Neuronal stem cell (in vitro differentiated cells): ENCODE data around the gene MTG1.
A peak's percentile ranks its signal among the peaks of the same experiment; 100 is the strongest.

Source experiments
- DNase-seq: peaks from one replicate; pipeline ENCODE4 v3.0.0-alpha.2; 2013; ENCODE audit warnings: low spot score
- H2AFZ ChIP-seq: one replicate; pipeline ENCODE4 v1.6.1; 2013; ENCODE audit warnings: mild to moderate bottlenecking, low read length, inconsistent platforms
- H2AK5ac ChIP-seq: 2 replicates; pipeline ENCODE4 v1.6.1; 2013; ENCODE audit warnings: low read depth, mild to moderate bottlenecking, inconsistent platforms, low read length, moderate library complexity, mixed read lengths
- H2BK120ac ChIP-seq: 2 replicates; pipeline ENCODE4 v1.6.1; 2013; ENCODE audit warnings: low read depth, mild to moderate bottlenecking, inconsistent platforms, low read length, moderate library complexity, mixed read lengths
- H2BK12ac ChIP-seq: one replicate; pipeline ENCODE4 v1.6.1; 2013; ENCODE audit warnings: low read length, inconsistent platforms
- H2BK15ac ChIP-seq: 2 replicates; pipeline ENCODE4 v1.6.1; 2013; ENCODE audit warnings: mild to moderate bottlenecking, low read length, inconsistent platforms, mixed read lengths
- H2BK5ac ChIP-seq: one replicate; pipeline ENCODE4 v1.6.1; 2013; ENCODE audit warnings: inconsistent platforms, mild to moderate bottlenecking, low read length, moderate library complexity
- H3K14ac ChIP-seq: one replicate; pipeline ENCODE4 v1.6.1; 2013; ENCODE audit warnings: low read length, inconsistent platforms
- H3K18ac ChIP-seq: 2 replicates; pipeline ENCODE4 v1.6.1; 2013; ENCODE audit warnings: low read length, inconsistent platforms
- H3K23ac ChIP-seq: 2 replicates; pipeline ENCODE4 v1.6.1; 2013; ENCODE audit warnings: low read depth, mild to moderate bottlenecking, mixed read lengths, low read length, inconsistent platforms; ENCODE audit not compliant: poor library complexity
- H3K27ac ChIP-seq: replicated peaks from 3 replicates; pipeline ENCODE4 v1.5.1; 2013; ENCODE audit warnings: low read length, inconsistent platforms
- H3K27me3 ChIP-seq, 3 experiments: 2 replicates each; pipeline ENCODE4 v1.6.1; 2013; ENCODE audit warnings: low read length in 3 of 3, mild to moderate bottlenecking in 2 of 3, inconsistent platforms in 1 of 3, low read depth in 1 of 3, mixed read lengths in 1 of 3, moderate library complexity in 1 of 3; ENCODE audit not compliant: control insufficient read depth in 3 of 3, insufficient read depth in 3 of 3
- H3K36me3 ChIP-seq, 2 donors: replicated peaks in 1 of 2; 2 replicates each; pipeline ENCODE4 v1.6.1; 2013; ENCODE audit warnings: low read length in 2 of 2; ENCODE audit not compliant: control insufficient read depth in 2 of 2, insufficient read depth in 2 of 2
- H3K4ac ChIP-seq: 2 replicates; pipeline ENCODE4 v1.6.1; 2013; ENCODE audit warnings: inconsistent platforms, mild to moderate bottlenecking, low read length, moderate library complexity
- H3K4me1 ChIP-seq, 2 donors: 1 replicate in 1 of 2; 2 replicates in 1 of 2; pipeline ENCODE4 v1.6.1; 2013; ENCODE audit warnings: low read length in 2 of 2, low read depth in 1 of 2; ENCODE audit not compliant: control insufficient read depth in 2 of 2, insufficient read depth in 1 of 2
- H3K4me2 ChIP-seq: one replicate; pipeline ENCODE4 v1.6.1; 2013; ENCODE audit warnings: mild to moderate bottlenecking, low read length, inconsistent platforms; ENCODE audit not compliant: insufficient read depth, poor library complexity, severe bottlenecking
- H3K4me3 ChIP-seq, 2 donors: 2 replicates each; pipeline ENCODE4 v1.5.1; 2013; ENCODE audit warnings: low read length in 2 of 2, mild to moderate bottlenecking in 2 of 2, inconsistent platforms in 1 of 2, moderate library complexity in 1 of 2
- H3K79me1 ChIP-seq: one replicate; pipeline ENCODE4 v1.6.1; 2013; ENCODE audit warnings: low read depth, mild to moderate bottlenecking, inconsistent platforms, low read length, moderate library complexity
- H3K9ac ChIP-seq: one replicate; pipeline ENCODE4 v1.6.1; 2013; ENCODE audit warnings: mild to moderate bottlenecking, low read depth, low read length, inconsistent platforms; ENCODE audit not compliant: poor library complexity
- H3K9me3 ChIP-seq, 2 donors: replicated peaks in 1 of 2; 2 replicates each; pipeline versions ENCODE3 to v1.6.1; 2013; ENCODE audit warnings: low read length in 2 of 2, mild to moderate bottlenecking in 2 of 2, inconsistent platforms in 1 of 2, low read depth in 1 of 2, mixed read lengths in 1 of 2, moderate library complexity in 1 of 2; ENCODE audit not compliant: control insufficient read depth in 2 of 2, insufficient read depth in 1 of 2
- H4K8ac ChIP-seq: one replicate; pipeline ENCODE4 v1.6.1; 2013; ENCODE audit warnings: low read depth, mild to moderate bottlenecking, inconsistent platforms, low read length, moderate library complexity
- H4K91ac ChIP-seq: one replicate; pipeline ENCODE4 v1.6.1; 2013; ENCODE audit warnings: low read length, low read depth, mild to moderate bottlenecking, inconsistent platforms; ENCODE audit not compliant: poor library complexity
- WGBS, 2 donors: extraction: QIAGEN DNeasy Blood & Tissue Kit; methylation state at CpG; one replicate each; pipeline ENCODE4 v1.1.7; 2013; ENCODE audit warnings: missing lambda C conversion rate in 2 of 2, mixed read lengths in 1 of 2; ENCODE audit not compliant: insufficient read length in 2 of 2, insufficient replicate concordance in 1 of 2; ENCODE audit errors: extremely low coverage in 2 of 2; 5-methylcytosine and 5-hydroxymethylcytosine counted together

MTG1 gene

DNA sequence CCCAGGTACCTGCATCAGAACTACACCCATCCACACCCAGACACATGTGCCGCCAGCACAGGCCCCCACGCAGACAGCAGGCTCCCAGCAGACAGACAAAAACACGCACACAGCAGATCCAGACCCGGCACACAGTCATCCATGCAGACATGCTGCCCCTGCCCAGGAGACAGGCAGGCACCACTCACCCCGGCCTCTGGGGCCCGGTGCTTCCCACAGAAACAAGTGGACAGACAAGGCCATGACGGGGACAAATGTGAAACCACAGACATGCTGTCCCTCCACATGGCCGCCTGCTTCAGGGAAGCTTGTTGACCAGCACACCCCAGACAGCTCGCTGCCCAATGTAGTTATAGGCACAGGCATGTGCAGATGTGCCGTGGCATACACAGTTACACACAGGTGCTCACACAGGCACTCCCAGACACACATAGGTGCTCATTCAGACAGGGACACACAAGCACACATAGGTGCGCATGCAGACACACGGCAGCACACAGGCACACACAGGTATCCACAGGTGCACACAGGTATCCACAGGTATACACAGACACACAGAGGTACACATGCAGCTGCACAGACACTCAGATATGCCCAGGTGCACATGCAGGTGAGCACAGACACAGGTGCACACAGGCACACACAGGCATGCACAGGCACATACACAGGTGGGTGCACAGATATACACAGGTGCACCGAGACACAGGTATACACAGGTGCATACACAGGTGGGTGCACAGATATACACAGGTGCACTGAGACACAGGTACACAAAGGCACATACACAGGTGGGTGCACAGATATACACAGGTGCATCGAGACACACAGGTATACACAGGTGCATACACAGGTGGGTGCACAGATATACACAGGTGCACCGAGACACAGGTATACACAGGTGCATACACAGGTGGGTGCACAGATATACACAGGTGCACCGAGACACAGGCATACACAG, 49.3 kb downstream of the MTG1 start:
- Histone ChIP-seq H3K27ac (no peak overlapping the region), H2AK5ac (no peak overlapping the region), H3K18ac (no peak overlapping the region), H2AFZ (no peak overlapping the region), H3K4me3 (peak overlapping the region in 1 of 2 donors; percentile 69), H3K4ac (no peak overlapping the region), H4K91ac (no peak overlapping the region), H3K36me3 (no peaks in the 10 kb centered on the region), H3K27me3 (no peaks in the 10 kb centered on the region), H3K14ac (peak overlapping the region; percentile 63), H2BK12ac (no peak overlapping the region), H3K4me2 (no peak overlapping the region), H3K23ac (peak overlapping the region; percentile 46), H2BK5ac (no peak overlapping the region), H2BK120ac (no peak overlapping the region), H4K8ac (no peak overlapping the region), H3K4me1 (no peaks in the 10 kb centered on the region), H3K79me1 (peaks cover 3% of the 10 kb centered on the region), H3K9me3 (peaks cover 0 to 62% of the 10 kb centered on the region in 2 donors), H3K9ac (no peak overlapping the region), H2BK15ac (no peak overlapping the region)
- DNase-seq = no peak
- no CpG with 5 or more reads among the region's 16 CpGs for WGBS, 2 donors

DNA sequence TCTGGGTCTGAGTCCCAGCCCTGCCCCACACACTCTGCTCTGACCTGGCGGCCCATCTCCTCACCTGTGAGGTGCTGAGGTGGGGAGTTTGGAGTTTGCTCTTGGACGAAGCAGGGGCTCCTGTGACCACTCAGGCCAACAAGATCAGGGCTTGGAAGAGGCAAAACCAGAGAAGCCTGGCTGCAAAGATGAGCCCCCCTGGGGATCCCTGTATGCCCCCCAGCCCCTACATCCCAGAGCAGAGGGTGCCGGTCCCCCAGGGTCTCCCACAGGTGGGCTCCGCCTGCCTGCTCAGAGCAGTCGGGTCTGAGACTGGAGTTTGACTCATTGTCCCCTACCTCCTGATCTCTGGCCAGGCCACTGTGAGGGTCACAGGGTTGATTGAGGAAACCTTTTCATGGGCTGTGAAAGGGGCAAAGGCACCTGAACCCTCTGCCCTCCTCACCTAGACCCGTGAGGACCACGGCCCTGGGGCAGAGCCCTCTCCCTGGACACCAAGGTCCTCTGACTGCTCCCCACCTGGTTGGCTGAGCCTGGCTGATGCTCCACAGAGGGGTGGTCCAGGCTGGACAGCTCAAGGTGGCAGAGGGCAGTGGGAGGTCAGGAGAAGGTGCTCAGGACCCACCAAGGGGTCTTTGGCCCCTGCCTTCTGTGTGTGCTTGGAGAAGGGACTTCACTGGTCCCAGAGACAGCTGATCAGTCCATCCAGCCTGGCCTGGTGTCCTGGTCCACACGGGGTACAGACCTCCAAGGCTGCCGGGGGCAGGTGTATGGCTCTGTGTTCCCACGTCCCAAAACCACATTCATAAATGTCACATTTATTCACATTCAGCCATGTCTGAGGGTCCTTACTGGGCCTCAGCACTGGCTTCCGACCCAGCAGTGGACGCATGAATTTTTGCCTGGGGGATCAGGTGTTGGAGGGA, 50.6 kb downstream of the MTG1 start:
- Histone ChIP-seq H3K18ac (no peak overlapping the region), H2BK120ac (no peak overlapping the region), H2BK15ac (no peak overlapping the region), H3K23ac (no peak overlapping the region), H3K9ac (peak overlapping the region; percentile 84), H3K27ac (no peak overlapping the region), H3K27me3 (no peaks in the 10 kb centered on the region), H3K9me3 (peaks cover 0 to 58% of the 10 kb centered on the region in 2 donors), H2BK5ac (no peak overlapping the region), H3K4me3 (peak overlapping the region in 1 of 2 donors; percentile 30), H2AFZ (no peak overlapping the region), H3K36me3 (no peaks in the 10 kb centered on the region), H4K8ac (no peak overlapping the region), H3K4me2 (no peak overlapping the region), H2AK5ac (no peak overlapping the region), H2BK12ac (no peak overlapping the region), H3K14ac (no peak overlapping the region), H3K79me1 (peaks cover 3% of the 10 kb centered on the region), H3K4ac (no peak overlapping the region), H4K91ac (no peak overlapping the region), H3K4me1 (no peaks in the 10 kb centered on the region)
- no CpG with 5 or more reads among the region's 12 CpGs for WGBS, 2 donors
- DNase-seq = no peak

DNA sequence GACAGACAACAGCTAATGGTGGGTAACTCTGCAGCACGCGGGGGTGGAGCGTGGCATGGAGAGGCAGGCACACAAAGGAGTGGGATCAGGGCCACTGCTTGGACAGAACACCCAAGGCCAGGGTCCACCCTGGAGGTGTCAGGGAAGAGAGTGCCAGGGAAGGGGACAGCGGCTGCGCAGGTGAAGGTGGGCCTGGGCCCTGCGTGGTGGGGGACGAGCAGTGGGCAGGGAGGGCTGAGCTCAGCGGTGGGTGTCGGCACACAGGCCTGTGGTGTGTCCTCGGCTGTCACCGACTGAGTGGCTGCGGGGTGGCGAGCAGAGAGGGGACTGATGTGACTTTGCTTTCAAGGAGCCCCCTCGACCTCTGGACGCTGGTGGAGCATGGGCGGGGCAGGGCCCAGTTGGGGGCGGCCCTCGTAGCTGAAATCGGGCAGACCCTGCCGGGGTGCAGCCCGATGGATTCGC, 51.3 kb downstream of the MTG1 start:
- Histone ChIP-seq H2BK12ac (no peak overlapping the region), H4K8ac (no peak overlapping the region), H2BK5ac (no peak overlapping the region), H3K18ac (no peak overlapping the region), H3K36me3 (no peaks in the 10 kb centered on the region), H3K4me1 (no peaks in the 10 kb centered on the region), H2AK5ac (no peak overlapping the region), H3K79me1 (peaks cover 3% of the 10 kb centered on the region), H2BK15ac (no peak overlapping the region), H4K91ac (no peak overlapping the region), H2BK120ac (no peak overlapping the region), H3K14ac (no peak overlapping the region), H3K9ac (peak overlapping the region; percentile 84), H3K4me2 (no peak overlapping the region), H3K27ac (no peak overlapping the region), H2AFZ (no peak overlapping the region), H3K27me3 (no peaks in the 10 kb centered on the region), H3K4me3 (peak overlapping the region in 1 of 2 donors; percentile 30), H3K23ac (peak overlapping the region; percentile 89), H3K9me3 (peaks cover 0 to 53% of the 10 kb centered on the region in 2 donors), H3K4ac (no peak overlapping the region)
- WGBS, 2 donors = no CpG with 5 or more reads among the region's 22 CpGs
- no peak for DNase-seq
